ENCODE results near the gene PIGQ.
A peak's percentile ranks its signal among the peaks of the same experiment; 100 is the strongest.

PIGQ gene

GRCh38 chr16:534135-534534 lies 35.6 kb upstream of the PIGQ start:
- no peak for DNase-seq (ENCODE audit: low read depth in 2 of 2)

- DNase-seq (ENCODE audit: low read depth in 2 of 2), result no peak
Measured at GRCh38 chr16:534856-535445, 34.8 kb upstream of the PIGQ start.

DNA sequence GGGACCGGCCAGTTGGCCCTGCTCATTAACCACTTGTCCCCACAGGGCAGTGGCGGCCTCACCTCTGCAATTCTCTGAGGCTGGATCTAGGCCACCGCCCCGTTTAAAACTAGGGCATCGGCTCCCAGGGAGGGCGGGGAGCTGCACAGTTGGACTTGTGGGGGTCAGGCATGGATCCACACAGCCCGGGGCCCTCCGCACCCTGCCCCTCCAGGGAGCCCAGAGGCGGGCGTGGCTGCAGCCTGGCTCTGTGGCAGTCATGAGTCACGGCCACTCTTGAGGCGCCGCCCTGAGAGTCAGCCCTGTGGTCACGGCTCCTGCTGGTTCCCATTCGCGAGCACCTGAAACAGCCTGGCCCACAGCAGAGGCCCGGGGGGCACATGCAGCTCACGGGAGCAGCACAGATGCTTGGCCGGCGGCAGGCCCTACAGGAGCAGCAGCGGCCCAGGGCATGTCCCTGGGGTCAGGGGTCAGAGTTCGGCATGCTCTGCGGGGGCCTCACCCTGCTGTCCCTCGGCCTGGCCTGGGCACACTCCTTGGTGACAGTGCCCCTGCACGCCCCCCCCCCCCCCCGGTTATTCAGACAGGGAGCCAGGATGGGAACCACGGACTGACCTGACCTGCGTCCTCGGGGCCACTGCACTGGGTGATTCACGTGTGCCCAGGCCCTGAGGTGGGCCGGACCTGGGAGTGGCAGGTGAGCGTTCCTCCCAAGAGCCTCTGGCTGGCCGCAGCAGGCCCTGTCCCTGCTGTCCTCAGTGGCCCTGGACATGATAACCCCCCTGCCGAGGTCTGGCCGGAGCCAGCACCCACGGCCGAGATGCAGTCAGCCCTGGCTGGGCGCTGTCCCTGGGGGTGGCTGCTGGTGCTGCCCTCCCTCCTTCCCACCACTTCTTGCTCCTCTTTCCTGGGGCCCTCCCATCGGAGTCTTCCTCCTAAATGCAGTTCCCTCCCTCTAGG lies 34.0 kb upstream of the PIGQ start:
- no peak for DNase-seq (ENCODE audit: low read depth in 2 of 2)

- no peak for DNase-seq (ENCODE audit: low read depth in 2 of 2)
Measured at GRCh38 chr16:536746-537145, 33.0 kb upstream of the PIGQ start.

GRCh38 chr16:537415-538335 lies 32.1 kb upstream of the PIGQ start:
- no peak for DNase-seq (ENCODE audit: low read depth in 2 of 2)

DNA sequence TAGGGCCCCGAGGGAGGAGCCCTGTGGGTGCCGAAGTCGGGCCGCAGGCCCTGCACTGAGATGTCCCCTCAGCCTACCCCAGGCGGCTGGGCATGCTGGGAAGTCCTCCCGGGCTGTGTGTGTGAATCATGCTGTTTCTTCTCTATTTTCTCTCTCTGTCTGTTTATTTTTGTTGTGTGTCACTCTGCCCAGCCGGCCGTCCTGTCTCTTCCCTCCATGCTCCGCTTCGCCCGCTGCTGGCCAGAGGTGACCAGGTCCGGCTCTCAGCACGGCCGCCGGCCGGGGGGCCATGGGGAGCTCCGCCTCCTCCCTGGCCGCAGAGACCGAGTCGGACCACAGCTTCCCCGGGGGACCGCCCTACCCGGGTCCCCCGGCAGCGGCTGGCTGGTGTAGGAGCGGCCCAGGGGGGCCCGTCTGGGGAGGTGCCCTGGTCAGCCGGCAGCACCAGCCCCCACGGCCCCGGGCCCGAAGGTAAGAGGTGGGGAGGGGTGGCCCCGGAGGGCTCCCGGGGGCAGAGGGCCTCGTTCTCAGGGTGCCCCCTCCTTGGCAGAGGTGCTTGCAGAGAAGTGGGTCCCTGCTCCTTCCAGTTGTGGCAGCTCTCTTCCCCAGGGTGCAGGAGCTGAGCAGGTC lies 29.8 kb upstream of the PIGQ start:
- no peak for DNase-seq (ENCODE audit: low read depth in 2 of 2)

GRCh38 chr16:540645-541340 lies 29.0 kb upstream of the PIGQ start:
- no peak for DNase-seq (ENCODE audit: low read depth in 2 of 2)

- DNase-seq (ENCODE audit: low read depth in 2 of 2), result no peak
Measured at GRCh38 chr16:543301-544164, 26.2 kb upstream of the PIGQ start.

GRCh38 chr16:544517-544916 lies 25.3 kb upstream of the PIGQ start:
- no peak for DNase-seq (ENCODE audit: low read depth in 2 of 2)

DNA sequence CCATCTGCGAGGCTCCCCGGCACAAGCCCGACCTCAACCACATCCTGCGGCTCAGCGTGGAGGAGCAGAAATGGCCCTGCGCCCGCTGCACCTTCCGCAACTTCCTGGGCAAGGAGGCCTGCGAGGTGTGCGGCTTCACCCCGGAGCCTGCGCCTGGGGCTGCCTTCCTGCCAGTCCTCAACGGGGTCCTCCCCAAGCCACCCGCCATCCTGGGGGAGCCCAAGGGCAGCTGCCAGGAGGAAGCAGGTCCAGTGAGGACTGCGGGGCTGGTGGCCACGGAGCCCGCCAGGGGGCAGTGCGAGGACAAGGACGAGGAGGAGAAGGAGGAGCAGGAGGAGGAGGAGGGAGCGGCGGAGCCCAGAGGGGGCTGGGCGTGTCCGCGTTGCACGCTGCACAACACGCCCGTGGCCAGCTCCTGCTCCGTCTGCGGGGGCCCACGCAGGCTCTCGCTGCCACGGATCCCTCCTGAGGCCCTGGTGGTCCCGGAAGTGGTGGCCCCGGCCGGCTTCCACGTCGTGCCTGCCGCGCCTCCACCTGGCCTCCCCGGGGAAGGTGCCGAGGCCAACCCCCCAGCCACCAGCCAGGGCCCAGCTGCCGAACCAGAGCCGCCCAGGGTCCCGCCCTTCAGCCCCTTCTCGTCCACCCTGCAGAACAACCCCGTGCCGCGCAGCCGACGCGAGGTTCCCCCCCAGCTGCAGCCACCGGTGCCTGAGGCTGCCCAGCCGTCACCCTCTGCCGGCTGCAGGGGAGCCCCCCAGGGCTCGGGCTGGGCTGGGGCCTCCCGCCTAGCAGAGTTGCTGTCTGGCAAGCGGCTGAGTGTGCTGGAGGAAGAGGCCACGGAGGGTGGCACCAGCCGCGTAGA lies 22.6 kb upstream of the PIGQ start:
- peak in 1 of 2 donors; percentile 42 for DNase-seq (ENCODE audit: low read depth in 2 of 2)

DNA sequence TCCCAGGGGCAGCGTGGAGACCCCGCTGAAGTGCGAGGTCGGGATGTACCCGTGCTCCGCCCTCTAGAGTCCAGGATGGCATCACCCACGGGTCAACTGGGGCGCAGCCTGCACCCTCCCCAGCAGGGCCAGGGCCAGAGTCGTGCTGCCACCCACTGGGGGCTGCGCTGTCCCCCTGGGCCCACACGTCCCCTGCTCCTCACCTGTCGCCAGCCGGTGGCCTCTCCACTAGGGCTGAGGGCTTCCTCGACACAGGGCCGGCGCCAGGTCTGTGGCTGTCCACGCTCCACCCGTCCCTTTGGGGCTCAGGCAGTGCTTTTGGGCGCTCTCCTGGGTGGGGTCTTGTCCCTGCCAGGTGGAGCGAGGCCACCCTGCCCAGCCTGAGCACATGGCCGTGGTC lies 21.2 kb upstream of the PIGQ start:
- DNase-seq (ENCODE audit: low read depth in 2 of 2), result no peak

DNA sequence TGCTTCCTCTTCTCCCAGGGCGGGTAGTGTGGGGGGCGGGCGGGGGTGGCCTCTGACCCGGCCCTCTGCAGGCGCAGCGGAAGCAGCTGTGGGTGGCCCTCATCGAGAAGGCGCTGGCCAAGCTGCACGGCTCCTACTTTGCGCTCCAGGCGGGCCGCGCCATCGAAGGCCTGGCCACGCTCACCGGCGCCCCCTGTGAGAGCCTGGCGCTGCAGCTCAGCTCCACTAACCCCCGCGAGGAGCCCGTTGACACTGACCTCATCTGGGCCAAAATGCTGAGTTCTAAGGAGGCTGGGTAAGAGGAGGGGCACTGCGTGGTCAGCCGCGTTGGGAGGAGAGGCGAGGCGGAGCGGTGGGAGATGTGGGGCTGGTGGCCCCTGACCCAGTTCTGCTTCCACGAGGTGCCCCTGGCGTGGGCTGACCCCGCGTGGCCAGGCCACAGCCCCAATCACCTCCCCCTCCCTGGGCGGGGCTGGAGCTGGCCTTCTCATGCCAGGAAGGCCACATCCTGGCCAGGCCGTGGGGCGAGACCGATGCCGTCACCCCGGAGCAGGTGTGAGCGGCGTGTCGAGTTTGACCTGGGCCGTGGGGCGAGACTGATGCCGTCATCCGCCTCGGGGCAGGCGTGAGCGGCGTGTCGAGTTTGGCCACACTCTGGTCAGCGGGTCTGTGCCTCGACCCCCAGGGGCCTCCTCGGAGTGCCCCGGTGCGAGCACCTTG lies 20.1 kb upstream of the PIGQ start:
- no peak for DNase-seq (ENCODE audit: low read depth in 2 of 2)

GRCh38 chr16:551210-551609 lies 18.6 kb upstream of the PIGQ start:
- no peak for DNase-seq (ENCODE audit: low read depth in 2 of 2)

GRCh38 chr16:552171-552570 lies 17.6 kb upstream of the PIGQ start:
- no peak for DNase-seq (ENCODE audit: low read depth in 2 of 2)

GRCh38 chr16:553601-554296 lies 16.0 kb upstream of the PIGQ start:
- no peak for DNase-seq (ENCODE audit: low read depth in 2 of 2)

DNA sequence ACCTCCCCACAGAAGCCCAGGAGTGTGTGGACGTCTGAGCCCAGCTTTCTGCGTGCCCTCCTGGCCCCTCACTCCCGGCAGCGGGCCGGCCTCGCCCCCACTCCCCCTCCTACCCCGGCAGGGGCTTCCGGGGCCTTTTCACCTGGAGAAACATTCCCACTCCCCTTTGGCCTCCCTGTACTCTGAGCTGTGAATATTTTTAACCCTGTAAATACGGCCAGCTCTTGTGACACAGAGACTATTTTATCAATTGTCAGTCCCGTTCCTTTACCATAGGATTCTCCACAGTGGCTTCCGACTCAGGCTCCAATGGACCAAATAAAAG lies 15.5 kb upstream of the PIGQ start:
- DNase-seq (ENCODE audit: low read depth in 2 of 2), result no peak

DNA sequence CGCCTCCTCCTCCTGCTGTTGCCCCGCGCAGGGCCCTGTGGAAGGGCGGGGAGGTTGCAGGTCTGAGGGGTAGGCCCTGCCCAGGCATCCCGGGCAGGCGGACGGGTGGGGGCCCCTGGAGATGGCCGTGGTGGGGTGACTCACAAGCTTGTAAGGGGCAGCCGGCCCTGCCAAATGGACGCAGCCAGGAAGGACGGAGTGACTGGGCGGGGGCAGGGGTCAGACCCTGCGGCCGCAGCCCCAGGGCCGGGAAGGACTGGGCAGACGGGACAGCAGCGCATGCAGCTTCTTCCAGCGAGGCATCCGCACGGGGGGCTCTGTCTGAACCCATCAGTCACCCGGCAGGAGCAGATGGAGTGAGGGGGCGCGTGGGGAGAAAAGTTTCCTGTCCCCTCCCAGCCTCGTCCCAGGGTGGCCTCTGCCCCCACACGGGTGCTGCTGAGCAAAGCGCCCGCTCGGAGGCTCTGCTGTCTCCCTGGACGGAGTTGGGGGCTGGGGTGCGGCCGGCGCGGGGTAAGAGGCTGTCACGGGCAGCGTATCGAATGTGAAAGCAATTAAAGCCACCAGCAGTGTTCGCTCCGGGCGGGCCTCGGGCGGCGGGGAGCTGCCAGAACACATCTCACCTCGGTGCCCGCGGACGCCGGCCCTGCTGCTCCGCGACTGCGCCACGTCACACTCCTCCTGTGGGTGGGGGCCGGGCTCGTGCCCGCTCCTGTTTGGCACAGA lies 15.0 kb upstream of the PIGQ start:
- DNase-seq (ENCODE audit: low read depth in 2 of 2), result no peak

Measured in stimulated activated CD8-positive, alpha-beta memory T cell treated with anti-CD3 and anti-CD28 coated beads, Interleukin-2, amount 100 ng/mL, for 48 hours (primary cell).